GM19328 (cell line): ENCODE measurements around the gene FGD4.
"Not testable (repeated sequence)": the region's sequence is repeated elsewhere in the genome, so short reads cannot be mapped to it uniquely, and the experiment has no call there.

Experiments
- ATAC-seq: cut with Tn5 transposase; IDR thresholded peaks from one replicate; pipeline ENCODE4 v1.9.1; 2021; ENCODE audit warnings: mild to moderate bottlenecking, moderate library complexity; ENCODE audit not compliant: unreplicated experiment

Gene FGD4

DNA sequence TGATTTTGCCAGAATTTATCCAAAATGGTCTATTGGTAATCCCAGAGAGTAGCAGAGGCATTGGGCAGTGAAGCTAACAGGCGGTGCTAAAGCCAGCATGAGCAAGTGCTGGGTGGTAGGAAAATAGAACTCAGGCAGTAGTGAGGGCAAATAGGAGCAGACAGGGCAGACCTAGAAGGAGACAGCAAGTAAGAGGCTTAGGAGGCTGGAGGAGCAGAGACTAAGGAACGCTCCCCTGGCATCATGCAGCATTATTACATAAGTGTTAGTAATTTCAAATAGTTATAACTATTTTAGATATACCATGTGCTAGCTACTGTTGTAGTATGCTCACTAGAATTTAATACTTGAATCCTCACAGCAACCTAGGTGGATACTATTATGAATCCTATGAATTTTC, 151.7 kb downstream of the FGD4 start:
- ATAC-seq: no peak

- peak; percentile 99 for ATAC-seq
Measured at GRCh38 chr12:32558903-32559302, 159.5 kb downstream of the FGD4 start.

DNA sequence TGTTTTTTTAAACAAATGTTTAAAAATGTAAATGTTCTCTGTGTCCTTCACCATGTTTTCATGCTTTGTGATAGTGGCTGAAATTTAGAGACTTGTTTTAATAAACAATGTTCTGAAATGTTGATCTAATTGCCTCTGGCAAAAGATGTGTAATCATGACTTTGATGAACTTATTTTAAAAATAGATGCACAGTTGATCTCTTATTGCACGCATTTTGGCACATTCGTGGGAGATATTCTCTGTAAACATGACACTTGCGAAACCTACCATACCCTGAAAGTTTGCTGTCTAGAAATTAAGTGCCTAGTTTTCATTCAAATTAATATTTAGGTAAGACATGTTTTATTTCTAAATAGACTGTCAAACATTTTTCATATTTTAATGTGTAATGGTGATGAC, 160.1 kb downstream of the FGD4 start:
- peak; percentile 13 for ATAC-seq

GRCh38 chr12:32560520-32560919, 161.2 kb downstream of the FGD4 start:
- no peak for ATAC-seq

DNA sequence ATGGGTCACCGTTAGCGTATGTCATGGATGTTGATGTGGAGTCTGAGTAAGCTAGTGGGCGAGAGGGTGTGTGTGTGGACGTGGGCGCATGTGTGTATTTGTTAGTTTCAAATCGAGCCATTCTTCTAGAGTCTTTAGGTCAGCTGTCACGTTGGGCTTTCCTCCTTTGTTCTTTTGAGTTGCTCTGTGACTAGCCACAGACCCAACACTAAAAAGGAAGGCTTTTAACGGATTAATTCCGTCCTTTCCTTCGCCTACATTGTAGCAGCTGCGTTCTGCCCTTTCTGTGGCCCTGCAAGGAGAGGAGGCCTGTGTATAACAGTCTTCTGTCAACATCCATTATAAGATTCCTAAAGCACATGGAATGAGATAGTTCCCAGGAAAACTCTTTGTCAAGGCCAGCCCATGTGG, 162.6 kb downstream of the FGD4 start:
- ATAC-seq: no peak

- not testable (repeated sequence) for ATAC-seq
Measured at GRCh38 chr12:32562413-32562812, 163.1 kb downstream of the FGD4 start.

DNA sequence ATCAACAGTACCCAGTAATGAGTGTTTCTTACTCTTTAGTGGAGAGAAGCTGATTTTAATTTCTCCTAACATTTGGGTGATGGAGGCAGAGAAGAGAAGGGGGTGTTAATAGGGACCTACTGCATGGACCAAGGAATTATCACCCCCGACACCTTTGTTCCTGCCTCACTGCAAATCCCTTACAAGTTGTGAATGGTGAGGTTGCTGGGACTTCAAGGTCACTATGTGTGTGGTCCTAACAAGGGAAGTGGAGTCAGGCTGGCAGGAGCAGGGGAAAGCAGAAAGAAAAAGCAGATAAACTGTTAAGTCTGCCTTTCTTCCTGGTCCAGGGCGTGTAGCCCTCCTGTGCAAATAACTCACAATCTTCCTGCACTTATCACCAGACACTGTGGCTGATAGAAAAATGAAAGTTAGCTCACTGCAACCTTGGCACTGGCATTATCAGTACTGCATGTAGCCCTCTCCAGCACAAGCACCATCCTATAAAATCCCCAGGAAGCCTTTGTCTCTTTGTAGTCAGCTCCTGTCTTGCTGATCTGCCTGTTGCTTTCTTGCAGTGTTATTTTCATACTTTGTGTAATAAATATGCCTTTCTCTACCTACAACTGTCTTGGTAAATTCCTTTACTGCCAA, 167.4 kb downstream of the FGD4 start:
- ATAC-seq: no peak

GRCh38 chr12:32567296-32567674, 167.9 kb downstream of the FGD4 start:
- no peak for ATAC-seq

DNA sequence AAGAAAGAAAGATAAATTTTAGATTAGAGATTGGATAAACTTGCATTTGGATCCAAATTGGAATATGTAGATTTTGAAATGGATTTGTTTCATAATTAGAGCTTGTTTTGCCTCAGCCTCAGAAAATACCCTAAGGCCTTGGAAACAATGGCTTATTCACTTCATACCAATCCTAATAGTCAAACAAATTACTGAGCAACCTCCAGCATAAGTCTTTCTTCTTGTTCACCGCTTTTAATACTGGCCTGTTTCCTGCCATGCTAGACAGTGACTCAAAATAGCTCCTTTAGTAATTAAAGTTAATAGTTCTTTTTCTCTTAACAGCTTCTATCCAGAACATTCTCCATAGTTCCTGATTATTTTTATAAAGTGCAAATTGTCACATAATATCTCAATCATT, 168.9 kb downstream of the FGD4 start:
- ATAC-seq: no peak

DNA sequence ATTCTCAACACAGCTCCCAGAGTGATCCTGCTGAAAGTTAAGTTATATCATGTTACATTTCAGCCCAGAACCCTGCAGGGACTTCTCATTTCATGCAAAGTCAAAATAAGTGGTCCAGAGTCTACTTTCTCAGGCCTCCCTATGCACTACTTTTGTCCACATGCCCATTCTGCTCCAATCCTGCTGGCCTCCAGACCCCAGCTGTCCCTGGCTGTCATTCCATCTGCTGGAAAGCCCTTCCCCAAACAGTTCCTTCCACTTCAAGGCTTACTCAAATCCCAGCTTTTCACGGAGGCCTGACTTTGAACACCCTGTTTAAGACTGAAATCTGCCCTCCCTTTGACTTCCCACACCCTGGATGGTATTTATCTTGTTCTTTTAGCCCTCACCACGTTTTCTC, 169.9 kb downstream of the FGD4 start:
- no peak for ATAC-seq

- ATAC-seq: no peak
Measured at GRCh38 chr12:32574585-32574984, 175.2 kb downstream of the FGD4 start.

DNA sequence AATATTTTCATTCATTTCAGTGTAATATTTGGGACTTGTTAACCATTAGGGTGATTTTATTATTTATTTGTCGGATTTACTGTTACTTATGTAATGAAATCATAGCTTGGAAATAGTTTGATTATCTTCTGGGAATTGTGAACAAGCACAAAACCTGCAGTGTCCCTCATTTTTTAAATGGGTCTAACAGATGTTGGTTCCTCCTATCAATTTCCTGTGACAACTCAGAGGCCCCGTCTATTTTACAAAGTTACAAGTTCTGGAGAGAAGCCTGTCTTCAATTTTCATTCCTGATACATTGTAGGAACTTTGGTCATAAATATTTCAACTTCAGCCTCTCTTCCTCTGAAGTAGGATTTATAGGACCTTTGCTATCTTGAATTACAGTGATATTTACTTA, 178.0 kb downstream of the FGD4 start:
- ATAC-seq: no peak

DNA sequence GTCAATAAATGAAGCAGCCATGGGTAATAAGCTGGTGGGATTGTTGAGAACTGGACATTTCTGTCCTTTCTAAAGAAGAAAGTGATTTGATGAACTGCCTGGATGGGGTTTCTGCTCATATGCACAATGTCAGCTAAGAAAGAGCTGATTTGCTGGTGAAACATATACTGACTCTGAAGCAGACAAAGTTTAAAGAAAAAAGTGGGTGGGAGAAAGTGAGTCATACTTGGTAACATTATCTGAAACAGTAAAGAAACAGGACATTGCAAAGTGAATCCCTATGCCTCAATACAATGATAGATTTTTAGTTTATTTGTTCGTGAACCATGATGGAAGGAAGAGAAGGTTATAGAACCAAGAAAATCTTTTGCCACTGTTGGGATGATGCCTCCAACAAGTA, 184.2 kb downstream of the FGD4 start:
- no peak for ATAC-seq

DNA sequence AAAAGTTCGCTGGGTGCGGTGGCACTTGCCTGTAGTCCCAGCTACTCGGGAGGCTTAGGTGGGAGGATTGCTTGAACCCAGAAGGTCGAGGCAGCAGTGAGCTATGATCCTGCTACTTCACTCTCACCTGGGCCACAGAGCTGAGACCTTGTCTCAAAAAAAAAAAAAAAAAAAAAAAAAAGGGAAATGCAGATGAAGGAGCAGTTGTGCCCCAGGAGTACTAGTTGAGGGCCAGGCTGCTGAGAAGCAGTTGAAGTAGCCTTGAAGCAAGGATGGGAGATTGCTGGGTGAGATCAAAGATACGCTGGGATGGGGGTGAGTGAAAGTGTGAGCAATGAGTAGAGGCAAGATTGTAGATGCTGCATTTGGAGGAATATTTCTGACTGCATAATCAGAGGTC, 186.3 kb downstream of the FGD4 start:
- ATAC-seq: no peak

- no peak for ATAC-seq
Measured at GRCh38 chr12:32586390-32586789, 187.0 kb downstream of the FGD4 start.

GRCh38 chr12:32587581-32588495, 188.5 kb downstream of the FGD4 start:
- no peak for ATAC-seq

DNA sequence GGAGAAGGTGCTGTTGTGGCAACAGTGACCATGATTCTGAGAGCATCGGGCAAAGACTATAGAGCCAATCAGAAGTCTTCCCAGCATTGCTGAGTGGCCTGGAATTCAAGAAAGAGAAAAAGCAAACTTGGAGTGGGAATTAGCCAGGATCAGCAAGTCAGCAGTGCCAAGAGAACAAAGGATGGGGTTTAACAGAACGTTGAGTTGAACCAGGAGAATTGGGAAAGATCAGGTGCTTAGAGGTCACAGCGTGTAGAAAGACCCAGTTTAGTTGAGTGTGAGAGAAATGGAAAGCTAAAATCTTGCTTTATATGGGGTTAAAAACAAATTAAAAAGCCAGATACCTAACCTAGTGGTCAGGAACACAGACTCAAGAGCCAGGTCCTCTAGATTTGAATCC, 189.2 kb downstream of the FGD4 start:
- ATAC-seq: no peak

GRCh38 chr12:32589165-32589865, 190.0 kb downstream of the FGD4 start:
- no peak for ATAC-seq

DNA sequence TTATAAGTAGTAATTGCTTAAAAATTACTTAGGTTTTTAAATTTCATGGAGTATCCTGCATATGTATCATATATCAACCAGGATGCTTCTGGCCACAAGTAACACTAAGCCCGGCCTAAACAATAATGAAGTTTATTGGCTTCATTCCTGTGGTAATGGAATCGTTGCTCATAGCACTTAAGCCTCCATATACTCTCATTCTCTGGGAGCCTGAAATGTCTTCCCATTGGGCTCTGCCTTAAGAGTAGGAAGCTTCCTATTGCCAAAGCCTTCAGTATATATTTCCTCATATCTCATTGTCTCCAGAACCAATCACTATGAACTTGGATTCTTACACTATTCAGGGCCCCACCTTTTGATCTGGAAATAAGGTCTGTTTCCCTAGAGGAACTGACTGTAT, 195.9 kb downstream of the FGD4 start:
- ATAC-seq: no peak

DNA sequence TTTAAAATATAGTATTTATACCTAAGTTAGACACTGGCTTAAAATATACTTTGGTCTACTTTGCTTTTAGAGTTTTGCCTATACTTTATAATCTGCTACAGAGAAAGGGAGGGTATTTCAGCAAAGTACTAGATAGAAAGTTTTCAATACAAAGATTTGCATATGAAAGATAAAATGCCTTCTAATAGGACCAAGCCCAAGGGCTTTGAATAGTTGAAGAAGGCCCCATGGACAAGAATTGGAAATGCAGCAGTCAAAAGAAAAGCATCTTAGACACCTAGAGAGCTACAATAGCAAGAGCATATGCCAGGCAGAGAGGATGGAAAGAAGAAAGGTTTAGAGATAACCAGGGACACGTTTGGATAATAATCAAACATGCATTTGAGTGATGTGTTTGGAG, 196.7 kb downstream of the FGD4 start:
- ATAC-seq: no peak

GRCh38 chr12:32598688-32599087, 199.3 kb downstream of the FGD4 start:
- no peak for ATAC-seq

- ATAC-seq: no peak
Measured at GRCh38 chr12:32600681-32601080, 201.3 kb downstream of the FGD4 start.
